H1 (cell line): ENCODE data around the gene NFATC1. TPM values are rescaled to one million over a fixed set of nuclear protein-coding genes. Genes with fewer than 3 reads are reported as not detected.

ENCODE experiments used
- CTCF ChIA-PET: fragments of 300-600 bp; sonication (Branson Sonifier 250); formaldehyde crosslinking; loops from one replicate; lab custom pipeline; 2021; ENCODE audit not compliant: partially characterized antibody; lab: Charles Lee
- POLR2A ChIA-PET: fragments of 300-600 bp; sonication (Branson Sonifier 250); formaldehyde crosslinking; loops from one replicate; lab custom pipeline; 2021; ENCODE audit warnings: inconsistent platforms; ENCODE audit not compliant: partially characterized antibody; lab: Charles Lee
- DNase-seq, 2 experiments: peaks; one replicate each; pipeline versions ENCODE4 v3.0.0 to v3.0.0-alpha.2; 2010 to 2022; ENCODE audit warnings: low spot score in 2 of 2, low read depth in 1 of 2, mixed read lengths in 1 of 2
- FAIRE-seq: peaks from 2 replicates; lab custom pipeline; 2011; peaks lifted over from hg19 to GRCh38; lab: Jason Lieb, UNC
- H2AFZ ChIP-seq: 2 replicates; pipeline ENCODE4 v1.8.1; 2012; ENCODE audit warnings: low read length, inconsistent platforms
- H2AK5ac ChIP-seq: 2 replicates; pipeline ENCODE4 v1.6.1; 2013; ENCODE audit warnings: low read depth, low read length
- H2BK120ac ChIP-seq: replicated peaks from 2 replicates; pipeline ENCODE3; 2013; ENCODE audit warnings: low read depth, low read length, inconsistent platforms
- H2BK12ac ChIP-seq: 2 replicates; pipeline ENCODE4 v1.6.1; 2013; ENCODE audit warnings: low read depth, low read length
- H2BK15ac ChIP-seq: 2 replicates; pipeline ENCODE4 v1.6.1; 2013; ENCODE audit warnings: low read length
- H2BK20ac ChIP-seq: 2 replicates; pipeline ENCODE4 v1.6.1; 2013; ENCODE audit warnings: low read length
- H2BK5ac ChIP-seq: 2 replicates; pipeline ENCODE4 v1.6.1; 2013; ENCODE audit warnings: low read depth, low read length
- H3K14ac ChIP-seq: 2 replicates; pipeline ENCODE4 v1.6.1; 2013; ENCODE audit warnings: inconsistent platforms; ENCODE audit not compliant: insufficient read length
- H3K18ac ChIP-seq: 2 replicates; pipeline ENCODE4 v1.6.1; 2013; ENCODE audit warnings: low read length; ENCODE audit errors: extremely low read depth
- H3K23ac ChIP-seq: 2 replicates; pipeline ENCODE4 v1.6.1; 2013; ENCODE audit warnings: inconsistent platforms; ENCODE audit not compliant: insufficient read length
- H3K23me2 ChIP-seq: 2 replicates; pipeline ENCODE4 v1.6.1; 2013; ENCODE audit warnings: low read depth, low read length
- H3K27ac ChIP-seq: 2 replicates; pipeline ENCODE4 v1.6.1; 2011; ENCODE audit warnings: low read depth, low read length, inconsistent platforms
- H3K27me3 ChIP-seq, 4 experiments: replicated peaks in 1 of 4; 1 replicate in 1 of 4; 2 replicates in 3 of 4; pipeline versions ENCODE4 v1.6.1 to v1.8.1; 2011 to 2013; ENCODE audit warnings: low read length in 3 of 4, mild to moderate bottlenecking in 3 of 4, inconsistent platforms in 2 of 4, mixed read lengths in 2 of 4, moderate library complexity in 1 of 4; ENCODE audit not compliant: control insufficient read depth in 3 of 4, insufficient read depth in 3 of 4; ENCODE audit errors: extremely low read depth in 1 of 4
- H3K36me3 ChIP-seq, 4 experiments: 2 replicates each; pipeline versions ENCODE4 v1.6.1 to v1.8.1; 2011 to 2013; ENCODE audit warnings: mild to moderate bottlenecking in 4 of 4, low read length in 3 of 4, moderate library complexity in 2 of 4, control low read depth in 1 of 4, inconsistent platforms in 1 of 4; ENCODE audit not compliant: insufficient read depth in 4 of 4, control insufficient read depth in 2 of 4
- H3K4ac ChIP-seq: replicated peaks from 2 replicates; pipeline ENCODE3; 2013; ENCODE audit warnings: low read length, low read depth, mixed read lengths, inconsistent platforms; ENCODE audit not compliant: insufficient read length
- H3K4me1 ChIP-seq, 4 experiments: replicated peaks in 1 of 4; 1 replicate in 1 of 4; 2 replicates in 3 of 4; pipeline versions ENCODE4 v1.6.1 to v1.8.1; 2011 to 2013; ENCODE audit warnings: low read length in 3 of 4, inconsistent platforms in 2 of 4, mixed read lengths in 1 of 4; ENCODE audit not compliant: insufficient read depth in 4 of 4, control insufficient read depth in 3 of 4
- H3K4me2 ChIP-seq, 2 experiments: 2 replicates each; pipeline versions ENCODE4 v1.6.1 to v1.8.1; 2011 to 2013; ENCODE audit warnings: low read depth in 2 of 2, low read length in 2 of 2, control low read depth in 1 of 2, inconsistent platforms in 1 of 2, mild to moderate bottlenecking in 1 of 2; ENCODE audit not compliant: insufficient read depth in 1 of 2
- H3K4me3 ChIP-seq, 4 experiments: fragments of 200-600, 300-600 bp in 1 of 4; sonication (generic), shearing (Covaris generic), sonication (Bioruptor Twin) in 1 of 4; 2 replicates each; pipeline versions ENCODE4 v1.5.1 to v1.8.1; 2011 to 2016; ENCODE audit warnings: low read length in 4 of 4, low read depth in 3 of 4, control low read depth in 2 of 4, inconsistent platforms in 2 of 4, mild to moderate bottlenecking in 2 of 4, mixed read lengths in 1 of 4, moderate library complexity in 1 of 4; ENCODE audit not compliant: insufficient read depth in 2 of 4; ENCODE audit errors: extremely low read depth in 1 of 4
- H3K56ac ChIP-seq: replicated peaks from 2 replicates; pipeline ENCODE3; 2013; ENCODE audit warnings: low read depth, mild to moderate bottlenecking, mixed read lengths, low read length, inconsistent platforms; ENCODE audit not compliant: insufficient read length
- H3K79me1 ChIP-seq: 2 replicates; pipeline ENCODE4 v1.6.1; 2013; ENCODE audit warnings: low read depth, low read length, control low read depth
- H3K79me2 ChIP-seq, 2 experiments: 2 replicates each; pipeline versions ENCODE4 v1.6.1 to v1.8.1; 2012 to 2013; ENCODE audit warnings: low read length in 2 of 2, mild to moderate bottlenecking in 2 of 2, inconsistent platforms in 1 of 2; ENCODE audit not compliant: insufficient read depth in 2 of 2, control insufficient read depth in 1 of 2
- H3K9ac ChIP-seq, 4 experiments: replicated peaks in 1 of 4; 1 replicate in 1 of 4; 2 replicates in 3 of 4; pipeline versions ENCODE4 v1.6.1 to v1.8.1; 2011 to 2013; ENCODE audit warnings: low read depth in 3 of 4, low read length in 3 of 4, control low read depth in 2 of 4, mild to moderate bottlenecking in 2 of 4, moderate library complexity in 2 of 4, inconsistent platforms in 1 of 4; ENCODE audit errors: extremely low read depth in 1 of 4
- H3K9me3 ChIP-seq, 2 experiments: 2 replicates each; pipeline versions ENCODE4 v1.6.1 to v1.8.1; 2012 to 2013; ENCODE audit warnings: mild to moderate bottlenecking in 2 of 2, moderate library complexity in 2 of 2, control low read depth in 1 of 2, inconsistent platforms in 1 of 2, low read depth in 1 of 2, low read length in 1 of 2, mixed read lengths in 1 of 2; ENCODE audit not compliant: insufficient read depth in 2 of 2
- H4K20me1 ChIP-seq, 2 experiments: replicated peaks in 1 of 2; 2 replicates each; pipeline versions ENCODE3 to v1.8.1; 2011 to 2013; ENCODE audit warnings: inconsistent platforms in 2 of 2, low read length in 2 of 2, mild to moderate bottlenecking in 1 of 2; ENCODE audit not compliant: insufficient read depth in 2 of 2, control insufficient read depth in 1 of 2
- H4K5ac ChIP-seq: 2 replicates; pipeline ENCODE4 v1.6.1; 2013; ENCODE audit warnings: low read length, low read depth, mixed read lengths, inconsistent platforms; ENCODE audit not compliant: insufficient read length
- H4K8ac ChIP-seq: 2 replicates; pipeline ENCODE4 v1.8.0; 2013; ENCODE audit warnings: mild to moderate bottlenecking, moderate library complexity, low read length, inconsistent platforms; ENCODE audit not compliant: insufficient read depth; ENCODE audit errors: extremely low read depth
- H4K91ac ChIP-seq: replicated peaks from 2 replicates; pipeline ENCODE3; 2013; ENCODE audit warnings: low read length, mixed read lengths, inconsistent platforms; ENCODE audit not compliant: insufficient read length
- CBX8 ChIP-seq: fragments of 300-800, 300-1000 bp; sonication (generic); IDR thresholded peaks from 2 replicates; pipeline ENCODE4 v1.7.1; 2016; ENCODE audit warnings: low read depth, low read length, borderline replicate concordance
- CREB1 ChIP-seq: IDR thresholded peaks from 2 replicates; pipeline ENCODE4 v1.6.1; 2012; ENCODE audit warnings: inconsistent platforms
- HDAC6 ChIP-seq: IDR thresholded peaks from one replicate; pipeline ENCODE4 v1.7.1; 2012; ENCODE audit warnings: low read depth, mild to moderate bottlenecking, inconsistent platforms, low read length, moderate library complexity
- JUN ChIP-seq: IDR thresholded peaks from 2 replicates; pipeline ENCODE4 v1.6.1; 2011; ENCODE audit warnings: low read depth, mild to moderate bottlenecking, improper control_type of control experiment, low read length
- KDM1A ChIP-seq: fragments of 200-600, 300-600 bp; sonication (generic); IDR thresholded peaks from 2 replicates; pipeline ENCODE4 v1.7.1; 2016; ENCODE audit warnings: mild to moderate bottlenecking, low read length, borderline replicate concordance
- KDM4A ChIP-seq: IDR thresholded peaks from one replicate; pipeline ENCODE4 v1.7.1; 2012; ENCODE audit warnings: low read depth, mild to moderate bottlenecking, moderate library complexity, low read length, inconsistent platforms; ENCODE audit not compliant: severe bottlenecking
- MAX ChIP-seq: IDR thresholded peaks from 2 replicates; pipeline ENCODE4 v1.6.1; 2012; ENCODE audit warnings: inconsistent platforms
- POU5F1 ChIP-seq: IDR thresholded peaks from 2 replicates; pipeline ENCODE4 v1.6.1; 2011; ENCODE audit warnings: low read depth, mild to moderate bottlenecking, low read length, moderate library complexity
- SP4 ChIP-seq: IDR thresholded peaks from 2 replicates; pipeline ENCODE4 v1.6.1; 2012; ENCODE audit warnings: low read length, inconsistent platforms
- TAF1 ChIP-seq: IDR thresholded peaks from 2 replicates; pipeline ENCODE4 v1.6.1; 2011; ENCODE audit warnings: mild to moderate bottlenecking, low read depth, low read length
- TEAD4 ChIP-seq: IDR thresholded peaks from 2 replicates; pipeline ENCODE4 v1.6.1; 2012; ENCODE audit warnings: low read depth, low read length, inconsistent platforms, mixed read lengths
- WGBS, 2 experiments: shearing (Covaris generic) in 1 of 2; methylation state at CpG; one replicate each; pipeline versions ENCODE4 v1.1.6 to v1.1.7; 2013 to 2015; ENCODE audit warnings: low lambda C conversion rate in 2 of 2, mixed read lengths in 2 of 2, inconsistent platforms in 1 of 2, low coverage in 1 of 2, missing lambda C conversion rate in 1 of 2; ENCODE audit not compliant: insufficient replicate concordance in 2 of 2, insufficient coverage in 1 of 2, insufficient read length in 1 of 2; ENCODE audit errors: extremely low coverage in 1 of 2, missing lambda C conversion rate in 1 of 2; 5-methylcytosine and 5-hydroxymethylcytosine counted together
- polyA plus RNA-seq, 7 experiments: library from polyadenylated mRNA; depleted of rRNA in 3 of 7; stranded (reverse) in 5 of 7; unstranded in 2 of 7; fragments of >200 nt in 5 of 7; fragments of 200-250 nt in 2 of 7; gene quantifications; 1 replicate in 5 of 7; 2 replicates in 1 of 7; 4 replicates in 1 of 7; pipeline versions ENCODE4 v1.2.1 to v1.2.3, GENCODE V29; 2011 to 2013; ENCODE audit warnings: missing spikeins in 2 of 7, mixed read lengths in 2 of 7
- total RNA-seq: library from RNA; stranded (reverse); fragmentation: NEBNext Ultra II Directional; extraction: Animal tissue kit (Norgen Biotek cat#: 25700); gene quantifications from 2 replicates; pipeline ENCODE4 v1.2.1, GENCODE V29; 2021
- TF ChIP-seq, protein P1 (sequence below): IDR thresholded peaks from 2 replicates; pipeline ENCODE4 v1.6.1; 2011; ENCODE audit warnings: low read depth, mild to moderate bottlenecking, low read length; ENCODE audit not compliant: insufficient read depth

NFATC1 gene
- total and polyA plus RNA-seq, 2 of the 8 experiments (the other 6 are each of a cell fraction or from before 2014, with no cell fraction given) = 2.0 to 6.6 TPM

DNA sequence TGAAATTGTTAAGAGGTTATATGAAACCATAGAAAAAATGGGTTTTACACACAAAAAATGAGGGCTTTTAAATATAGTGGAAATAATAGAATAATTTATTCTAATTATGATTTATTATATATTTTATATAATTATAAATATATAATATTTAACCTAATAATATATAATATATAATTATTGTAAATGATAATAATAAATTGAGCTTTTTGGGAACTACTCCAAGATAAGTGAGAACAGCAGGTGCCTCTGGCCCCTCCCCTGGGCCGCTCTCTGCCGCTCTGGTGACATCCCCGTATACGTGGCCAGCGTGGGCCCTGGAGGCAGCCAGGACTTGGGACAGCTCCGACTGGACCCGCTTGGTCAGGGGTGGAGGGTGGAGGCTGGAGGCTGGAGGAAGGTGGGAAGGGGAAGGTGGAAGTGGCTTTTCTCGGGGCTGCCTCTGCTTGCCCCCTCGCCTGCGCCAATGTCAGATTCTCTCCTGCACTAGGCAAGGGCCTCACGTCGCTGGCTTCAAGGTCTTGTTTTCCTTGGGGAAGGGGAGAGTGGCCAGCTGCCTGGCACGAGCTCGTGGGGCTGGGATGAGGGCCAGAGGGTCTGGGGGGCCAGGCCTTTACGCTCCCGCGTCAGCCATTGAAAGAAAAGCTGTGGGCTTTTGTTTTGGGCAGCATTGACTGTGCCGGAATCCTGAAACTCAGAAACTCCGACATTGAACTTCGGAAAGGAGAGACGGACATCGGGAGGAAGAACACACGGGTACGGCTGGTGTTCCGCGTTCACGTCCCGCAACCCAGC is 54.8 kb downstream of the NFATC1 start:
- no peak overlapping the region for H4K8ac ChIP-seq
- no peak overlapping the region for H2BK20ac ChIP-seq
- CTCF ChIA-PET = interaction anchor here (1.0 to 1.1 kb wide), 3 partner anchors 45 to 108 kb away, joined by 3 to 4 read pairs (median 3); no protein-coding TSS in a partner anchor
- DNase-seq (no peak), FAIRE-seq (no peak)
- no peaks in the 10 kb centered on the region for H3K27me3 ChIP-seq
- no peak overlapping the region for H3K9ac ChIP-seq
- no peak overlapping the region for H2BK120ac ChIP-seq
- H2AFZ ChIP-seq = no peak overlapping the region
- H3K9me3 ChIP-seq = no peaks in the 10 kb centered on the region
- no peak overlapping the region for H3K27ac ChIP-seq
- no peak overlapping the region for H3K23ac ChIP-seq
- H2BK15ac ChIP-seq = no peak overlapping the region
- no peak overlapping the region for H4K5ac ChIP-seq
- H3K4me3 ChIP-seq = no peak overlapping the region
- H3K4me2 ChIP-seq = no peak overlapping the region
- H3K18ac ChIP-seq = no peak overlapping the region
- 88% methylated on average over 27 of the region's 28 CpGs; no CpG with 5 or more reads in 1 of the 2 experiments for WGBS, 2 experiments
- H4K91ac ChIP-seq = no peak overlapping the region
- H3K23me2 ChIP-seq = no peaks in the 10 kb centered on the region
- no peak overlapping the region for H2BK5ac ChIP-seq
- H3K4ac ChIP-seq = no peak overlapping the region
- H2BK12ac ChIP-seq = no peak overlapping the region
- H3K14ac ChIP-seq = no peak overlapping the region
- no peak overlapping the region for H3K56ac ChIP-seq
- H3K79me1 ChIP-seq = no peaks in the 10 kb centered on the region
- H2AK5ac ChIP-seq = no peak overlapping the region
- H3K4me1 ChIP-seq = no peaks in the 10 kb centered on the region; a peak in 2 of 7 replicates
- no peaks in the 10 kb centered on the region for H3K79me2 ChIP-seq
- H3K36me3 ChIP-seq = no peaks in the 10 kb centered on the region; a peak in 1 of 8 replicates
- no peaks in the 10 kb centered on the region for H4K20me1 ChIP-seq
- POLR2A ChIA-PET = no interaction called here
- TF ChIP-seq KDM4A = no peak
- TF ChIP-seq SP4 = no peak
- TF ChIP-seq JUN = no peak
- TF ChIP-seq KDM1A = no peak
- no peak for TF ChIP-seq CBX8
- no peak for TF ChIP-seq CREB1
- TF ChIP-seq MAX = no peak
- no peak for TF ChIP-seq TAF1
- TF ChIP-seq TEAD4 = no peak
- TF ChIP-seq, protein P1, sequence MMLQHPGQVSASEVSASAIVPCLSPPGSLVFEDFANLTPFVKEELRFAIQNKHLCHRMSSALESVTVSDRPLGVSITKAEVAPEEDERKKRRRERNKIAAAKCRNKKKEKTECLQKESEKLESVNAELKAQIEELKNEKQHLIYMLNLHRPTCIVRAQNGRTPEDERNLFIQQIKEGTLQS = no peak
- TF ChIP-seq POU5F1 = no peak
- no peak for TF ChIP-seq HDAC6
